Mesothelial cell of epicardium (in vitro differentiated cells): ENCODE results near the gene MIS18A. TPM values are rescaled to one million over a fixed set of nuclear protein-coding genes. Genes with fewer than 3 reads are reported as not detected.

ENCODE experiments used
- DNase-seq, 2 experiments: peaks; one replicate each; pipeline ENCODE4 v3.0.0; 2021; ENCODE audit warnings: low spot score in 2 of 2; ENCODE audit not compliant: unreplicated experiment in 2 of 2
- H3K27ac Mint-ChIP-seq: 2 replicates; pipeline ENCODE4 v1.8.0; 2021; ENCODE audit warnings: mixed read lengths
- H3K27me3 Mint-ChIP-seq: 2 replicates; pipeline ENCODE4 v1.8.0; 2021; ENCODE audit warnings: low read depth, mixed read lengths
- H3K36me3 Mint-ChIP-seq: 2 replicates; pipeline ENCODE4 v1.8.0; 2021; ENCODE audit warnings: mixed read lengths
- H3K4me1 Mint-ChIP-seq: 2 replicates; pipeline ENCODE4 v1.8.0; 2021; ENCODE audit warnings: mixed read lengths
- H3K4me3 Mint-ChIP-seq: 2 replicates; pipeline ENCODE4 v1.8.0; 2021; ENCODE audit warnings: mild to moderate bottlenecking, moderate library complexity, mixed read lengths
- H3K9me3 Mint-ChIP-seq: 2 replicates; pipeline ENCODE4 v1.8.0; 2021; ENCODE audit warnings: mixed read lengths
- total RNA-seq: library from RNA; stranded (reverse); gene quantifications from 3 replicates; pipeline ENCODE4 v1.2.1, GENCODE V29; 2021
- TF ChIP-seq, protein P1 (sequence below): fragments of 200-600 bp; sonication (generic); IDR thresholded peaks from one replicate; pipeline ENCODE4 v1.5.0; 2021; ENCODE audit warnings: antibody characterized with exemption; ENCODE audit not compliant: unreplicated experiment

The MIS18A gene, protein sequence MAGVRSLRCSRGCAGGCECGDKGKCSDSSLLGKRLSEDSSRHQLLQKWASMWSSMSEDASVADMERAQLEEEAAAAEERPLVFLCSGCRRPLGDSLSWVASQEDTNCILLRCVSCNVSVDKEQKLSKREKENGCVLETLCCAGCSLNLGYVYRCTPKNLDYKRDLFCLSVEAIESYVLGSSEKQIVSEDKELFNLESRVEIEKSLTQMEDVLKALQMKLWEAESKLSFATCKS
- 18.9 to 19.8 TPM (median 19.0 TPM) in 3 replicates for total RNA-seq

DNA sequence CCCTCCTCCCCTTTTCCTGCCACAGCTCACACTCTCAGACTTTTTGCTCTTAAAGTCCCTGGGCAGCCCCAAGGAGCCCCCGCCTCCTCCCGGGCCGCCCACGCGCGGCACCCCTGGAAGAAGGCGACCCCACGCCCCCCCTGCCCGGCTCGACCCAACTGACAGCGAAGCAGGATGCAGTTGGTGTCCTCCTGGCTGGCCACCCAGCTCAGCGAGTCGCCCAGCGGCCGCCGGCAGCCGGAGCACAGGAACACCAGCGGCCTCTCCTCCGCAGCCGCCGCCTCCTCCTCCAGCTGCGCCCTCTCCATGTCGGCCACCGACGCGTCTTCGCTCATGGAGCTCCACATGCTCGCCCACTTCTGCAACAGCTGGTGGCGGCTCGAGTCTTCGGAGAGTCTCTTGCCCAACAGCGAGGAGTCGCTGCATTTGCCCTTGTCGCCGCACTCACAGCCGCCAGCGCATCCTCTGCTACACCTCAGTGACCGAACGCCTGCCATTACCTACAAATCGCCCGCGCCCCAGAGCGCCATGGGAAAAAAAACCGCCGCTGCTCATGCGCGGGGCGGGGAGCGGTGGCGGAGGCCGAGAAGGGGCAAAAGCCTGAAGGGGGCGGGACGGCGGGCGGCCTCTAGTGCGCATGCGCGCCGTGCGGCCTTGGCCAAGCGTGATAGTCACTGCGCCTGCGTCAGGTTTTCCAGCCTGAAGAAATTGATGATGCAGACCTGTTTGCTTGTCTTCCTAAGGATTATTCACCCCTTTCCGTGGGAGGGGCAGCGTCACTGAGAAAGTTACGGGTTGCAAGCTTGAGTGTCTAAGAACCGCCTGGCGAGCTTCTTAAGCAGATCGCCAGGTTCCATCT is at the start of gene MIS18A:
Gene MIS18A (minus strand): TSS at position 532 of the 859 bp plus-strand sequence. CDS start 35 bp downstream, at position 497.
- no peaks in the 10 kb centered on the region for H3K36me3 Mint-ChIP-seq
- peak within 1 kb of the TSS; percentile 96 for H3K27ac Mint-ChIP-seq

GRCh38 chr21:32328595-32328994 is 49.7 kb upstream of the MIS18A start:
- Mint-ChIP-seq H3K27ac (no peak overlapping the region), H3K36me3 (peaks cover 66% of the 10 kb centered on the region), H3K27me3 (no peaks in the 10 kb centered on the region), H3K4me3 (no peak overlapping the region), H3K9me3 (peaks cover 12% of the 10 kb centered on the region), H3K4me1 (peaks cover 4% of the 10 kb centered on the region)
- TF ChIP-seq, protein P1, sequence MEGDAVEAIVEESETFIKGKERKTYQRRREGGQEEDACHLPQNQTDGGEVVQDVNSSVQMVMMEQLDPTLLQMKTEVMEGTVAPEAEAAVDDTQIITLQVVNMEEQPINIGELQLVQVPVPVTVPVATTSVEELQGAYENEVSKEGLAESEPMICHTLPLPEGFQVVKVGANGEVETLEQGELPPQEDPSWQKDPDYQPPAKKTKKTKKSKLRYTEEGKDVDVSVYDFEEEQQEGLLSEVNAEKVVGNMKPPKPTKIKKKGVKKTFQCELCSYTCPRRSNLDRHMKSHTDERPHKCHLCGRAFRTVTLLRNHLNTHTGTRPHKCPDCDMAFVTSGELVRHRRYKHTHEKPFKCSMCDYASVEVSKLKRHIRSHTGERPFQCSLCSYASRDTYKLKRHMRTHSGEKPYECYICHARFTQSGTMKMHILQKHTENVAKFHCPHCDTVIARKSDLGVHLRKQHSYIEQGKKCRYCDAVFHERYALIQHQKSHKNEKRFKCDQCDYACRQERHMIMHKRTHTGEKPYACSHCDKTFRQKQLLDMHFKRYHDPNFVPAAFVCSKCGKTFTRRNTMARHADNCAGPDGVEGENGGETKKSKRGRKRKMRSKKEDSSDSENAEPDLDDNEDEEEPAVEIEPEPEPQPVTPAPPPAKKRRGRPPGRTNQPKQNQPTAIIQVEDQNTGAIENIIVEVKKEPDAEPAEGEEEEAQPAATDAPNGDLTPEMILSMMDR, result no peak
- DNase-seq, result no peak

More for the DNA sequence above, at the start of gene MIS18A:
- H3K4me3 Mint-ChIP-seq, result peak within 1 kb of the TSS; percentile 100
- H3K4me1 Mint-ChIP-seq, result peaks cover 15% of the 10 kb centered on the region
- DNase-seq, result peak; percentile 95 to 99
- no peaks in the 10 kb centered on the region for H3K9me3 Mint-ChIP-seq
- TF ChIP-seq, protein P1, result no peak
- no peaks in the 10 kb centered on the region for H3K27me3 Mint-ChIP-seq

GRCh38 chr21:32325706-32326105 is 46.9 kb upstream of the MIS18A start:
- TF ChIP-seq, protein P1, result no peak
- peaks cover 7% of the 10 kb centered on the region for H3K9me3 Mint-ChIP-seq
- peaks cover 57% of the 10 kb centered on the region for H3K36me3 Mint-ChIP-seq
- DNase-seq, result peak in 1 of 2 experiments; percentile 3
- H3K27me3 Mint-ChIP-seq, result no peaks in the 10 kb centered on the region
- peaks cover 4% of the 10 kb centered on the region for H3K4me1 Mint-ChIP-seq
- H3K4me3 Mint-ChIP-seq, result no peak overlapping the region
- no peak overlapping the region for H3K27ac Mint-ChIP-seq

- H3K4me1 Mint-ChIP-seq, result no peaks in the 10 kb centered on the region
- DNase-seq, result no peak
- H3K4me3 Mint-ChIP-seq, result no peak overlapping the region
- peaks cover 4% of the 10 kb centered on the region for H3K9me3 Mint-ChIP-seq
- H3K27me3 Mint-ChIP-seq, result no peaks in the 10 kb centered on the region
- peaks cover 50% of the 10 kb centered on the region for H3K36me3 Mint-ChIP-seq
- no peak overlapping the region for H3K27ac Mint-ChIP-seq
- TF ChIP-seq, protein P1, result no peak
Observed at GRCh38 chr21:32322676-32323075, 43.8 kb upstream of the MIS18A start.

- no peak for DNase-seq
- Mint-ChIP-seq H3K4me3 (no peak overlapping the region), H3K4me1 (no peaks in the 10 kb centered on the region), H3K27ac (no peak overlapping the region), H3K36me3 (peaks cover 44% of the 10 kb centered on the region), H3K9me3 (no peaks in the 10 kb centered on the region), H3K27me3 (no peaks in the 10 kb centered on the region)
- TF ChIP-seq, protein P1, result no peak
Observed at GRCh38 chr21:32322103-32322502, 43.3 kb upstream of the MIS18A start.
